SK-N-DZ (cell line): ENCODE measurements around the gene DNAJC3.
"Not testable (repeated sequence)": the region's sequence is repeated elsewhere in the genome, so short reads cannot be mapped to it uniquely, and the experiment has no call there.

Source experiments
- DNase-seq: peaks from one replicate; pipeline ENCODE4 v3.0.0-alpha.2; 2015; ENCODE audit warnings: low spot score

Gene DNAJC3

GRCh38 chr13:95714142-95714832 is 37.3 kb downstream of the DNAJC3 start:
- no peak for DNase-seq

DNA sequence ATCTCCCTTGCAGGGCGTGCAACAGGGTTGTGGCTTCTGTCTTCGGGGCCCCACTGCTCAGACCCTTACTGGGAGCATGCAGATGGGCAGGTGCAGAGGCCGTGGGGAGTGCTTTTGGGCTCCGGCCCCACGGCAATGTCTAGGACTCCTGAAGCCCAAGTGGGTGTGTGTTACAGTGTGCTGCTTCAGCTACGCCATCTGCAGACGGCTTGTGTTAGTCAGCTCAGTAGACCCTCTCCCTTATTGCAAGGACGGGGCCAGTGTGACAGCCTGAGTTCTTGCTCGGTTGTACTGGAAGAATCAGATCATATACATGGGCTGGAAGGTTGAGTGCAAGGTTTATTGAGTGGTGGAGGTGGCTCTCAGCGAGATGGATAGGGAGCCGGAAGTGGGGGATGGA is 39.3 kb downstream of the DNAJC3 start:
- no peak for DNase-seq

GRCh38 chr13:95722241-95722640 is 45.3 kb downstream of the DNAJC3 start:
- no peak for DNase-seq

GRCh38 chr13:95723438-95723837 is 46.5 kb downstream of the DNAJC3 start:
- no peak for DNase-seq

GRCh38 chr13:95724252-95724651 is 47.3 kb downstream of the DNAJC3 start:
- no peak for DNase-seq

- no peak for DNase-seq
Observed at GRCh38 chr13:95726876-95727275, 49.9 kb downstream of the DNAJC3 start.

- no peak for DNase-seq
Observed at GRCh38 chr13:95728957-95729356, 52.0 kb downstream of the DNAJC3 start.

DNA sequence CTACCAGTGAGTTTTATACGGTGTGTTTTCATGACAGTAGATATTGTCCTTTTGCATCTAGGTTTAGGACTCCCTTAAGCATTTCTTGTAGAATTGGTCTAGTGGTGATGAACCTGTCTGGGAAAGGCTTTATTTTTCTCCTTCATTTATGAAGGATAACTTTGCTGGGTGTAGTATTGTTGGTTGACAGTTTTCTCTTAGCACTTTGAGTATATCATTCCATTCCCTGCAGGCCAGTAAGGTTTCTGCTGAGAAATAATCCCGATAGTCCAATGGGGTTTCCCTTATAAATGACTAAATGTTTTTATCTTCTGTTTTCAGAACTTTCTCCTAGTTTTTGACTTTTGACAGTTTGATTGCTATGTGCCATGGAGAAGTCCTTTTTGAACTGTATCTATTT is 57.2 kb downstream of the DNAJC3 start:
- DNase-seq: no peak

GRCh38 chr13:95740071-95740978 is 63.4 kb downstream of the DNAJC3 start:
- DNase-seq: not testable (repeated sequence)

DNA sequence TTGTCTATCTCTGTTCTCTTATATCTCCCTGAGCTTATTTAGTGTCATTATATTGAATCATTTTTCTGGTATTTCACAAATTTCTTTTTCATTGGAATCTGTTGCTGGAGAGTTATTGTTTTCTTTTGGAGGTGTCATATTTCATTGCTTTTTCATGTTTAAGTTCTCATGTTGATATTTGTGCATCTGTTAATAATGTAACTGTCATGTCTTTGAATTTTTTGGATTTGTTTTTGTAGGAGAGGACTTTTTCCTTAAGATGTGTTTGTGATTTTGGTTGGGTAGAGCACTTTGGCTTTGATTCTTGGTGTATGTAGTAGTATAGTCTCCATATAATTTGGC is 64.0 kb downstream of the DNAJC3 start:
- no peak for DNase-seq

- no peak for DNase-seq
Observed at GRCh38 chr13:95741584-95742563, 64.9 kb downstream of the DNAJC3 start.

DNA sequence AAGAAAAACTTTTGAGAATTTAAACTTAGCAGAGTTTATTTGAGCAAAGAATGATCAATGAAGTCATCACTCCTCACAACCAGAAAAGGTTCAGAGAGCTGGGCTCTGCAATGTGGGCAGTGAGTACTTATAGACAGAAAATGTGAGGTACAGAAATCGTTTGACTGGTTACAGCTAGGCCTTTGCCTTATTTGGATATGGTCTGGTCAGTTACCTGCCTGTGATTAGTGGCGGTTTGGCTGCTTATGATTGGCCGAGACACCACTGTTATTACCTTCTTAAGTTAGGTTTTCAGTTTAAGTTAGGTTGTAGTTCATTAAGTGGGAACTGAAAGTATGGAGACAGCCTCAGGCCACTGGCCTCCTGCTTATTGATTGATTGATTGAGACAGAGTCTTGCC is 66.3 kb downstream of the DNAJC3 start:
- no peak for DNase-seq

- DNase-seq: no peak
Observed at GRCh38 chr13:95745289-95745688, 68.3 kb downstream of the DNAJC3 start.

DNA sequence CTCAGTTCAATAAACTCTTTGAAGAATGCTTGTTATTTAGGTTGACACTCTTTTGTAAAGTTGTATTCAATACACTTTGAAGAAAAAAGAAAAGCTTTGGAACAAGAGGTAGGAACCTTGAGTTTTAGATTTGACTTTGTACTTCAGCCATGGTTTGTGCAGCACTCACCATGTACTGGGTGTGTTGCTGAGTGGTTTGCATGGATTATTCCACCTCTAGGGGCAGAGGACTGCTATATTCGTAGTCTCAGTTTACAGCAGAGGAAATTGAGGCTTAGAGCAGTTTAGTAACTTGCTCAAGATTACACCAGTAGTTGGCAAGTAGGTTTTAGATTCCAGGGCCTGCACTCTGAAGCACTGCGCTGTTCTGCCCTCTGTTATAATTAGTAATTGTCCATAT is 68.8 kb downstream of the DNAJC3 start:
- DNase-seq: no peak

- DNase-seq: no peak
Observed at GRCh38 chr13:95749545-95749944, 72.6 kb downstream of the DNAJC3 start.

- no peak for DNase-seq
Observed at GRCh38 chr13:95752677-95753076, 75.7 kb downstream of the DNAJC3 start.

- no peak for DNase-seq
Observed at GRCh38 chr13:95754069-95754468, 77.1 kb downstream of the DNAJC3 start.

DNA sequence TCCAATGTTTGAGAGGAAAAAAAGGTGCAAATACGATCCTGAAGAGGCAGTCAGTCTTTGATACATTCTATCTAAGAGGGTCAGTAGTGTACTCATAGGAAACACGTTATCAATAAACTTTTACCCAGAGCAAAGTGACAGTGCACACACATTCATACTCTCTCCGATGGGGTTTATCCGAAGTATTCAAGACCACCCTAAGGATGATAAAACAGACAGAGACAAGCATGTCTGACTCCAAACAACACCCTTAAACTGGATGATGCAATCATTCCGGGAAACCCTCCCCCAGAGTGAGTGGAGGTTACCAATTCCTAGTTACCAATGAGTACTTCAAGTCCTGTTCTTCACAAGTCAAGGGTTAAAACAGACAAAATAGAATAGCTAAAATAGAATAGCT is 79.1 kb downstream of the DNAJC3 start:
- DNase-seq: no peak

GRCh38 chr13:95762626-95763025 is 85.7 kb downstream of the DNAJC3 start:
- not testable (repeated sequence) for DNase-seq

- DNase-seq: no peak
Observed at GRCh38 chr13:95763601-95764000, 86.7 kb downstream of the DNAJC3 start.

DNA sequence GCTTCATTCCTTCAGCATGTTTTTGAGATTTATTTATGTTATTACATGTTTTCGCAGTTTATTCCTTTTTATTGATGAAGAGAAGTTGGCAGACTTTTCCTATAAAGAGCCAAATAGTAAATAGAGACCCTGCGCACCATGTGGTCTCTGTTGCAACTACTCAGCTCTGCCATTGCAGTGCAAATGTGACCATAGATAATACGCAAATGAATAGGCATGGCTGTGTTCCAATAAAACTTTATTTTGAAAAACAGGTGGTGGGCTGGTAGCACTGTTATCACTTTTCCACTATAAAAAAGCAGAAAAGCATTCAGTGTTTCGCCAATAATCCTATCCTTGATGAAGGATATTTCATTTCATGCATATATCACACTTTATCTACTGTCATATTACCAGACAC is 95.0 kb downstream of the DNAJC3 start:
- no peak for DNase-seq

DNA sequence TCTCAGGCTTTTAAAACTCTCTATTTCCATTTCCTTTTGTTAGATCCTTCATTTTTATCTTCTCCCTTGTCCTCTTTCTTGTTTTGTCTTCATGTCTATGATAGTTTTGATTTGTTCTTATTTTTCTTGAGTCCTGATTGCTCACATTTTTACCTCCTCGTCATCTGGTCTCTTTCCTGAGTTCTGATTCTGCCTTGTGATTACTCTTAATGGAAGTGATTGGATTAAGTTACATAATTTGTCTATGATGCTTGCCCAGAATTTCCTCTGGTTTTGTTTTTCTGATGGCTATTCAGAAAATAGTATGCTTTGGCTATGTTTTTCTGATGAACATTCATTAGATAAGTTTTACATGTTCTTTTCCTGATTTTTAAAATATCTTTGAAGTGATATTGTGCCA is 102.6 kb downstream of the DNAJC3 start:
- DNase-seq: peak; percentile 24
